HEK293T (cell line): ENCODE measurements around the gene SNAI3.

Experiments used
- CTCF ChIA-PET: fragments of 350-600 bp; formaldehyde crosslinking; extraction: SDS; loops from one replicate; lab custom pipeline; 2021; ENCODE audit warnings: antibody characterized with exemption, inconsistent platforms; lab: Yijun Ruan, JAX
- POLR2A ChIA-PET: fragments of 350-600 bp; formaldehyde crosslinking; extraction: SDS; loops from one replicate; lab custom pipeline; 2020; ENCODE audit warnings: antibody characterized with exemption, inconsistent platforms; lab: Yijun Ruan, JAX
- DNase-seq: peaks from one replicate; pipeline ENCODE4 v3.0.0; 2012; ENCODE audit warnings: mixed read lengths; ENCODE audit errors: extremely low spot score
- ARNT ChIP-seq: fragments of 450-650 bp; IDR thresholded peaks from 2 replicates; pipeline ENCODE4 v1.6.1; 2017; ENCODE audit warnings: mild to moderate bottlenecking
- BHLHE40 ChIP-seq: fragments of 450-650 bp; IDR thresholded peaks from 2 replicates; pipeline ENCODE4 v1.6.1; 2016; ENCODE audit warnings: mild to moderate bottlenecking, moderate library complexity, borderline replicate concordance
- CTBP1 ChIP-seq: fragments of 450-650 bp; IDR thresholded peaks from 2 replicates; pipeline ENCODE4 v1.6.1; 2016; ENCODE audit warnings: borderline replicate concordance
- ELF4 ChIP-seq: fragments of 450-650 bp; IDR thresholded peaks from 2 replicates; pipeline ENCODE4 v1.6.1; 2017; ENCODE audit warnings: antibody characterized with exemption
- FOXA1 ChIP-seq: fragments of 450-650 bp; IDR thresholded peaks from 2 replicates; pipeline ENCODE4 v1.6.1; 2016; ENCODE audit warnings: mild to moderate bottlenecking
- FOXK2 ChIP-seq: fragments of 450-650 bp; IDR thresholded peaks from 2 replicates; pipeline ENCODE4 v1.6.1; 2016; ENCODE audit warnings: mild to moderate bottlenecking
- FOXM1 ChIP-seq: fragments of 450-650 bp; IDR thresholded peaks from 2 replicates; pipeline ENCODE4 v1.6.1; 2017; ENCODE audit warnings: mild to moderate bottlenecking, borderline replicate concordance
- HDGF ChIP-seq: fragments of 450-650 bp; IDR thresholded peaks from 2 replicates; pipeline ENCODE4 v1.6.1; 2017; ENCODE audit warnings: antibody characterized with exemption, borderline replicate concordance
- L3MBTL2 ChIP-seq: fragments of 450-650 bp; conservative IDR thresholded peaks from 2 replicates; pipeline ENCODE4 v1.6.1; 2016; ENCODE audit warnings: mild to moderate bottlenecking
- LEF1 ChIP-seq: fragments of 450-650 bp; IDR thresholded peaks from 2 replicates; pipeline ENCODE4 v1.6.1; 2017; ENCODE audit warnings: mild to moderate bottlenecking, borderline replicate concordance
- NFRKB ChIP-seq: fragments of 450-650 bp; IDR thresholded peaks from 2 replicates; pipeline ENCODE4 v1.6.1; 2016; ENCODE audit warnings: mild to moderate bottlenecking, moderate library complexity
- PKNOX1 ChIP-seq: fragments of 450-650 bp; IDR thresholded peaks from 2 replicates; pipeline ENCODE4 v1.6.1; 2016
- SP1 ChIP-seq: fragments of 450-650 bp; IDR thresholded peaks from 2 replicates; pipeline ENCODE4 v1.6.1; 2017
- SUZ12 ChIP-seq: fragments of 450-650 bp; IDR thresholded peaks from 2 replicates; pipeline ENCODE4 v1.6.1; 2016; ENCODE audit warnings: mild to moderate bottlenecking
- TARDBP ChIP-seq: fragments of 450-650 bp; IDR thresholded peaks from 2 replicates; pipeline ENCODE4 v1.6.1; 2016
- ZNF384 ChIP-seq: fragments of 450-650 bp; IDR thresholded peaks from 2 replicates; pipeline ENCODE4 v1.6.1; 2016

SNAI3 gene

GRCh38 chr16:88716201-88716600 is 29.9 kb upstream of the SNAI3 start:
- DNase-seq: no peak
- ChIA-PET POLR2A (interaction anchor here (0.8 kb wide), 1 partner anchor 9 kb away, joined by 3 read pairs; no protein-coding TSS in a partner anchor), CTCF (no interaction called here)
- no peak for TF ChIP-seq PKNOX1
- no peak for TF ChIP-seq ELF4
- no peak for TF ChIP-seq FOXM1
- no peak for TF ChIP-seq NFRKB
- no peak for TF ChIP-seq FOXK2
- TF ChIP-seq HDGF: no peak
- TF ChIP-seq L3MBTL2: no peak
- TF ChIP-seq SUZ12: no peak
- TF ChIP-seq CTBP1: no peak
- no peak for TF ChIP-seq LEF1
- TF ChIP-seq ZNF384: no peak
- TF ChIP-seq FOXA1: no peak
- TF ChIP-seq SP1: no peak
- TF ChIP-seq TARDBP: no peak
- no peak for TF ChIP-seq ARNT

- POLR2A ChIA-PET: interaction anchor here (0.8 kb wide), 1 partner anchor 9 kb away, joined by 3 read pairs; no protein-coding TSS in a partner anchor
- no peak for DNase-seq
- CTCF ChIA-PET: no interaction called here
- TF ChIP-seq SUZ12: no peak
- no peak for TF ChIP-seq ELF4
- TF ChIP-seq TARDBP: no peak
- TF ChIP-seq L3MBTL2: no peak
- TF ChIP-seq HDGF: no peak
- TF ChIP-seq NFRKB: no peak
- no peak for TF ChIP-seq SP1
- TF ChIP-seq CTBP1: no peak
- no peak for TF ChIP-seq BHLHE40
- TF ChIP-seq FOXA1: no peak
- no peak for TF ChIP-seq PKNOX1
- no peak for TF ChIP-seq FOXK2
- TF ChIP-seq LEF1: no peak
- TF ChIP-seq ARNT: no peak
- no peak for TF ChIP-seq FOXM1
- TF ChIP-seq ZNF384: no peak
Measured at GRCh38 chr16:88715312-88716190, 29.2 kb upstream of the SNAI3 start.

- CTCF ChIA-PET: no interaction called here
- DNase-seq: no peak
- no peak for TF ChIP-seq SP1
- TF ChIP-seq BHLHE40: no peak
- TF ChIP-seq FOXM1: no peak
- TF ChIP-seq ELF4: no peak
- no peak for TF ChIP-seq TARDBP
- TF ChIP-seq SUZ12: no peak
- no peak for TF ChIP-seq PKNOX1
- TF ChIP-seq ARNT: no peak
- TF ChIP-seq HDGF: no peak
- POLR2A ChIA-PET: no interaction called here
Measured at GRCh38 chr16:88714420-88715302, 28.4 kb upstream of the SNAI3 start.

GRCh38 chr16:88713568-88714419 is 27.5 kb upstream of the SNAI3 start:
- ChIA-PET POLR2A (no interaction called here), CTCF (no interaction called here)
- DNase-seq: no peak
- TF ChIP-seq BHLHE40: no peak
- no peak for TF ChIP-seq NFRKB
- no peak for TF ChIP-seq ELF4
- no peak for TF ChIP-seq FOXA1
- TF ChIP-seq FOXK2: no peak
- TF ChIP-seq L3MBTL2: no peak
- TF ChIP-seq CTBP1: no peak
- TF ChIP-seq FOXM1: no peak
- TF ChIP-seq ARNT: no peak
- no peak for TF ChIP-seq PKNOX1
- no peak for TF ChIP-seq LEF1
- no peak for TF ChIP-seq SUZ12
- TF ChIP-seq SP1: no peak
- TF ChIP-seq ZNF384: no peak
- TF ChIP-seq TARDBP: no peak
- no peak for TF ChIP-seq HDGF
